Measurements from ENCODE around the gene DENND6B. TPM values are rescaled to one million over a fixed set of nuclear protein-coding genes. Genes with fewer than 3 reads are reported as not detected.

DENND6B gene
- total RNA-seq, 1 donor from 2014 or later, result 1.0 TPM

DNA sequence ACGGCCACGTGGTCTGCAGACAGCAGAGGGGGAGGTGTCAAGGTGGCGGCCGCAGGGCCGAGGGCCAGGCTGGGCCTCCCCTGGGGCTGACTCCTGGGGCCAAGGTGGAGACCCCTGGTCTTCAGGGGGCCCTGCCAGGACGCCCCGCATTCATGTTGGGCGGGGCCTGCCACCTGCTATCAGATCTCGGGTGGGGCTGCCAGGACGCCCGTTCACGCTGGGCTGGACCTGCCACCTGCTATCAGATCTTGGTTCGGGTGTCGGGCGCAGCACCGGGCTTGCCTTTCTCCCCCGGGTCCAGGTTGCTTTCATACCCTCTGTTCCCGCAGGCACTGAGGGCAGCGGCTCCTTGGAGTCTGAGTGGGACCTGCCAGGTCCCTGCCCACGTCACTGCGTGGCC is 40.5 kb downstream of the DENND6B start:
- Histone ChIP-seq H3F3A (ENCODE audit: low read depth) (no peaks in the 10 kb centered on the region), H3K4me2 (no peak overlapping the region), H3K79me2 (ENCODE audit: low read depth) (peaks cover 6% of the 10 kb centered on the region), H3K4me3 (no peak overlapping the region), H4K20me1 (ENCODE audit: low read depth) (peaks cover 34% of the 10 kb centered on the region), H3K9ac (no peak overlapping the region), H3K27ac (no peak overlapping the region), H3K4me1 (no peaks in the 10 kb centered on the region), H3K9me3 (ENCODE audit: low read depth) (no peaks in the 10 kb centered on the region), H3K36me3 (no peaks in the 10 kb centered on the region), H2AFZ (replicated peaks) (no peak overlapping the region), H3K27me3 (no peaks in the 10 kb centered on the region)
- no peak overlapping the region for H3K4me3 Mint-ChIP-seq
- H3K27ac Mint-ChIP-seq, result no peak overlapping the region
- TF ChIP-seq EZH2phosphoT487 (IDR thresholded peaks at IDR 0.05) (no peak), EZH2 (IDR thresholded peaks at IDR 0.05) (no peak), CTCF (IDR thresholded peaks at IDR 0.05) (no peak)
- no peaks in the 10 kb centered on the region for H3K27me3 Mint-ChIP-seq (ENCODE audit: insufficient read depth, low read depth)
- peaks cover 3% of the 10 kb centered on the region for H3K36me3 Mint-ChIP-seq
- DNase-seq (ENCODE audit: low spot score), result no peak
- no peaks in the 10 kb centered on the region for H3K9me3 Mint-ChIP-seq
- H3K4me1 Mint-ChIP-seq, result no peaks in the 10 kb centered on the region

GRCh38 chr22:50285568-50286229 is 41.1 kb downstream of the DENND6B start:
- peaks cover 28% of the 10 kb centered on the region for H4K20me1 ChIP-seq (ENCODE audit: low read depth)
- no peak overlapping the region for H3K4me3 Mint-ChIP-seq
- no peak for TF ChIP-seq EZH2 (IDR thresholded peaks at IDR 0.05)
- TF ChIP-seq CTCF (IDR thresholded peaks at IDR 0.05), result no peak
- TF ChIP-seq EZH2phosphoT487 (IDR thresholded peaks at IDR 0.05), result no peak

GRCh38 chr22:50284479-50284878 is 42.3 kb downstream of the DENND6B start:
- Histone ChIP-seq H3K9me3 (ENCODE audit: low read depth) (no peaks in the 10 kb centered on the region), H3K27me3 (no peaks in the 10 kb centered on the region), H3K79me2 (ENCODE audit: low read depth) (no peaks in the 10 kb centered on the region), H4K20me1 (ENCODE audit: low read depth) (peaks cover 19% of the 10 kb centered on the region), H3F3A (ENCODE audit: low read depth) (no peaks in the 10 kb centered on the region), H3K27ac (no peak overlapping the region), H3K9ac (no peak overlapping the region), H3K36me3 (no peaks in the 10 kb centered on the region), H3K4me1 (no peaks in the 10 kb centered on the region), H3K4me2 (no peak overlapping the region), H3K4me3 (no peak overlapping the region), H2AFZ (replicated peaks) (no peak overlapping the region)
- H3K36me3 Mint-ChIP-seq, result peaks cover 5% of the 10 kb centered on the region
- H3K27me3 Mint-ChIP-seq (ENCODE audit: insufficient read depth, low read depth), result no peaks in the 10 kb centered on the region
- H3K9me3 Mint-ChIP-seq, result no peaks in the 10 kb centered on the region
- H3K4me1 Mint-ChIP-seq, result no peaks in the 10 kb centered on the region
- no peak overlapping the region for H3K4me3 Mint-ChIP-seq
- no peak overlapping the region for H3K27ac Mint-ChIP-seq
- no peak for TF ChIP-seq CTCF (IDR thresholded peaks at IDR 0.05)
- no peak for TF ChIP-seq EZH2 (IDR thresholded peaks at IDR 0.05)
- TF ChIP-seq EZH2phosphoT487 (IDR thresholded peaks at IDR 0.05), result no peak
- DNase-seq (ENCODE audit: low spot score), result no peak

More at GRCh38 chr22:50285568-50286229, 41.1 kb downstream of the DENND6B start:
- Histone ChIP-seq H3F3A (ENCODE audit: low read depth) (no peaks in the 10 kb centered on the region), H3K27ac (no peak overlapping the region), H3K79me2 (ENCODE audit: low read depth) (peaks cover under 1% of the 10 kb centered on the region), H2AFZ (replicated peaks) (no peak overlapping the region), H3K9ac (no peak overlapping the region), H3K4me1 (no peaks in the 10 kb centered on the region), H3K36me3 (no peaks in the 10 kb centered on the region), H3K9me3 (ENCODE audit: low read depth) (no peaks in the 10 kb centered on the region), H3K4me3 (no peak overlapping the region), H3K4me2 (no peak overlapping the region), H3K27me3 (no peaks in the 10 kb centered on the region)
- Mint-ChIP-seq H3K4me1 (no peaks in the 10 kb centered on the region), H3K27me3 (ENCODE audit: insufficient read depth, low read depth) (no peaks in the 10 kb centered on the region), H3K36me3 (peaks cover 3% of the 10 kb centered on the region), H3K27ac (no peak overlapping the region), H3K9me3 (no peaks in the 10 kb centered on the region)
- no peak for DNase-seq (ENCODE audit: low spot score)

Data from neural progenitor cell (in vitro differentiated cells).